Karpas-422 (cell line): Measurements from ENCODE around the gene TNFSF11. TPM values are rescaled to one million over a fixed set of nuclear protein-coding genes. Genes with fewer than 3 reads are reported as not detected.

Experiments
- DNase-seq: peaks from one replicate; pipeline ENCODE4 v3.0.0-alpha.2; 2015
- H2AFZ ChIP-seq: fragments of 200-600 bp; sonication (generic); 2 replicates; pipeline ENCODE4 v1.6.1; 2014; ENCODE audit warnings: antibody characterized with exemption, low read length, mixed read lengths
- H3K27ac ChIP-seq: fragments of 200-600 bp; sonication (generic); 2 replicates; pipeline ENCODE4 v1.5.1; 2014; ENCODE audit warnings: mild to moderate bottlenecking, low read length, moderate library complexity
- H3K27me3 ChIP-seq: fragments of 200-600 bp; sonication (generic); 2 replicates; pipeline ENCODE4 v1.6.1; 2014; ENCODE audit warnings: low read length, mixed read lengths
- H3K36me3 ChIP-seq: fragments of 200-600 bp; sonication (generic); 2 replicates; pipeline ENCODE4 v1.6.1; 2014; ENCODE audit warnings: low read length, mixed read lengths; ENCODE audit not compliant: insufficient read depth
- H3K4me1 ChIP-seq: fragments of 200-600 bp; sonication (generic); 2 replicates; pipeline ENCODE4 v1.6.1; 2014; ENCODE audit warnings: mild to moderate bottlenecking, low read length, mixed read lengths
- H3K4me2 ChIP-seq: fragments of 200-600 bp; sonication (generic); 2 replicates; pipeline ENCODE4 v1.6.1; 2014; ENCODE audit warnings: low read length, low read depth, mild to moderate bottlenecking; ENCODE audit not compliant: poor library complexity, severe bottlenecking
- H3K4me3 ChIP-seq: fragments of 200-600 bp; sonication (generic); 2 replicates; pipeline ENCODE4 v1.5.1; 2014; ENCODE audit warnings: mild to moderate bottlenecking, antibody characterized with exemption, low read length, mixed read lengths
- H3K79me2 ChIP-seq: fragments of 200-600 bp; sonication (generic); 2 replicates; pipeline ENCODE4 v1.6.1; 2014; ENCODE audit warnings: mild to moderate bottlenecking, low read length, mixed read lengths
- H3K9ac ChIP-seq: fragments of 200-600 bp; sonication (generic); 2 replicates; pipeline ENCODE4 v1.6.0; 2014; ENCODE audit warnings: low read length
- H3K9me2 ChIP-seq: fragments of 200-600 bp; sonication (generic), shearing (Covaris generic); replicated peaks from 2 replicates; pipeline ENCODE4 v1.6.0; 2014; ENCODE audit warnings: mild to moderate bottlenecking, low read length, moderate library complexity; ENCODE audit not compliant: insufficient read depth
- H3K9me3 ChIP-seq: fragments of 300-700, 200-600 bp; sonication (generic); 2 replicates; pipeline ENCODE4 v1.6.1; 2014; ENCODE audit warnings: low read length, mixed read lengths
- H4K20me1 ChIP-seq: fragments of 200-600 bp; sonication (generic); 2 replicates; pipeline ENCODE4 v1.6.1; 2014; ENCODE audit warnings: mild to moderate bottlenecking, antibody characterized with exemption, low read length, low read depth; ENCODE audit not compliant: insufficient read depth
- total RNA-seq: library from RNA; depleted of rRNA; stranded (reverse); fragments of >200 nt; shearing (Covaris generic); gene quantifications from 2 replicates; pipeline ENCODE4 v1.2.3, GENCODE V29; 2014; ENCODE audit warnings: low replicate concordance; rRNA removed

The TNFSF11 gene
- total RNA-seq, 1 experiment from 2014 or later = not detected

GRCh38 chr13:42654722-42655121 lies 80.8 kb downstream of the TNFSF11 start:
- Histone ChIP-seq H3K36me3 (no peaks in the 10 kb centered on the region), H3K27ac (no peak overlapping the region), H3K9me3 (no peaks in the 10 kb centered on the region), H3K9me2 (no peaks in the 10 kb centered on the region), H3K79me2 (no peaks in the 10 kb centered on the region), H3K4me3 (no peak overlapping the region), H4K20me1 (no peaks in the 10 kb centered on the region), H3K4me1 (peaks cover 14% of the 10 kb centered on the region), H2AFZ (no peak overlapping the region), H3K27me3 (no peaks in the 10 kb centered on the region), H3K4me2 (no peak overlapping the region), H3K9ac (no peak overlapping the region)
- DNase-seq = peak; percentile 19

GRCh38 chr13:42656161-42656560 lies 82.2 kb downstream of the TNFSF11 start:
- H3K27ac ChIP-seq = no peak overlapping the region
- H3K79me2 ChIP-seq = no peaks in the 10 kb centered on the region
- no peak overlapping the region for H3K4me2 ChIP-seq
- H3K9me3 ChIP-seq = no peaks in the 10 kb centered on the region
- peaks cover 14% of the 10 kb centered on the region for H3K4me1 ChIP-seq
- no peak overlapping the region for H3K4me3 ChIP-seq
- H3K36me3 ChIP-seq = no peaks in the 10 kb centered on the region
- H3K9ac ChIP-seq = no peak overlapping the region
- no peak overlapping the region for H2AFZ ChIP-seq
- no peaks in the 10 kb centered on the region for H3K9me2 ChIP-seq
- no peaks in the 10 kb centered on the region for H3K27me3 ChIP-seq
- no peaks in the 10 kb centered on the region for H4K20me1 ChIP-seq
- DNase-seq = peak; percentile 33

- Histone ChIP-seq H3K27me3 (no peaks in the 10 kb centered on the region; the same call in 1 of the 2 replicates), H3K27ac (no peak overlapping the region), H3K4me2 (no peak overlapping the region), H3K36me3 (no peaks in the 10 kb centered on the region), H2AFZ (no peak overlapping the region), H3K79me2 (no peaks in the 10 kb centered on the region), H3K9me3 (no peaks in the 10 kb centered on the region), H3K9ac (no peak overlapping the region), H3K9me2 (no peaks in the 10 kb centered on the region), H3K4me1 (peaks cover 14% of the 10 kb centered on the region), H4K20me1 (no peaks in the 10 kb centered on the region), H3K4me3 (no peak overlapping the region)
- peak; percentile 37 for DNase-seq
Measured at GRCh38 chr13:42656958-42657357, 83.0 kb downstream of the TNFSF11 start.

Other genes starting within 250 kb of the TNFSF11 start
- not detected in 2 replicates for gene FAM216B, start 207.4 kb downstream of the TNFSF11 start, total RNA-seq